Right renal cortex interstitium (tissue), 3 donors: Measurements from ENCODE around the gene FGFR4. TPM values are rescaled to one million over a fixed set of nuclear protein-coding genes. Genes with fewer than 3 reads are reported as not detected.
A peak's percentile ranks its signal among the peaks of the same experiment; 100 is the strongest.

Experiments
- DNase-seq, 3 donors: peaks; one replicate each; pipeline ENCODE4 v3.0.0-alpha.2; 2013; ENCODE audit warnings: low read depth in 3 of 3, low spot score in 2 of 3
- polyA plus RNA-seq, 3 donors: library from polyadenylated mRNA; unstranded; fragments of 120-200 nt; gene quantifications; one replicate each; pipeline ENCODE4 v1.2.1, GENCODE V29; 2013; ENCODE audit not compliant: insufficient read length in 3 of 3

Gene FGFR4
- polyA plus RNA-seq, 3 donors, result 48.7 to 56.4 (median 50.1) TPM

DNA sequence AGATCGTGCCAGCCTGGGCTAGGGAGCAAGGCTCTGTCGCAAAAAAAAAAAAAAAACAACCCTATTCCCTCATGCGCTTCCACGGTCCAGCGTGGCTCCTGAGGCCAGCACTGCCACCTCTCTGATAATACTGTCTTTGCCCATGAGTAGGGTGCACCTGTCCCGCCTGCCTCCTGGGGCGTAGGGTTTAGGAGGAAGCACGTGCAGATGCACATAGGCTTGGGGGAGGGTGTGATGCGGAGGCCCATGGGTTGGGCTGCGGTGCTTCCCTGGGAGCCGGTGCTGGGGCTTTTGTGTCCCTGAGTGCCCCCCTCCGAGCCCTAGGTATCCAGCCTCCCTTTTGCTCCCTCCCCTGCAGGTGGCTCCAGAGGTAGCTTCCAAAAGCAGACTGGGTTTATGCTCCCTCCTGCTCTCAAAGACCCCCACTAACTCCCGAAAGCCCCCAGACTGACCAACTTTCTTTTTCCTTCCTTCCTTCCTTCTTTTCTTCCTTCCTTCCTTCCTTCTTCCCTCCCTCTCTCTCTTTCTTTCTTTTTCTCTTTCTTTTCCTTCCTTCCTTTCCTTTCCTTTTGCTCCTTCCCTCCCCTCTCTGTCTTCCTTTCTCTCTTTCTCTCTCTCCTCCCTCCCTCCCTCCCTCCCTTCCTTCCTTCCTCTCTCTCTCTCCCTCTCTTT, 12.8 kb downstream of the FGFR4 start:
- DNase-seq, result no peak

DNA sequence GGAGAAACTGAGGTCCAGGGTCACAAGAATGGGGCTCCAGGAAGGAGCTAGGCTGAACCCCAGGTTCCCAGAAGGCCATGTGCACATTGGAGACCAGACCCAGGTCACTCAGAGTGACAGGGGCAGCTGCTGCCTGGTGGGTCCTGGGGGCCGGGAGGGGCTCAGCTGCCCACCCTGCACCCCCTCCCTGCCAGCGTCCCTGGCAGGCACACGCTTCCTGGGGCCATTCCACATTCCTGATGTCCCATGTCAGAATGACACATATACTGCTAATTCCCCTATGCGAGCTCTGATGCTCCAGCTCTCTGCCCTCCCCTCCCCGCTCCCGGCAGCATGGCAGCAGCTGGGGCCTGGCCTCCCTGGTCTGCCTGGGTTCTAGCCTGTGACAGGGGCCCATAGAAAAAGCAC, 14.0 kb downstream of the FGFR4 start:
- no peak for DNase-seq

DNA sequence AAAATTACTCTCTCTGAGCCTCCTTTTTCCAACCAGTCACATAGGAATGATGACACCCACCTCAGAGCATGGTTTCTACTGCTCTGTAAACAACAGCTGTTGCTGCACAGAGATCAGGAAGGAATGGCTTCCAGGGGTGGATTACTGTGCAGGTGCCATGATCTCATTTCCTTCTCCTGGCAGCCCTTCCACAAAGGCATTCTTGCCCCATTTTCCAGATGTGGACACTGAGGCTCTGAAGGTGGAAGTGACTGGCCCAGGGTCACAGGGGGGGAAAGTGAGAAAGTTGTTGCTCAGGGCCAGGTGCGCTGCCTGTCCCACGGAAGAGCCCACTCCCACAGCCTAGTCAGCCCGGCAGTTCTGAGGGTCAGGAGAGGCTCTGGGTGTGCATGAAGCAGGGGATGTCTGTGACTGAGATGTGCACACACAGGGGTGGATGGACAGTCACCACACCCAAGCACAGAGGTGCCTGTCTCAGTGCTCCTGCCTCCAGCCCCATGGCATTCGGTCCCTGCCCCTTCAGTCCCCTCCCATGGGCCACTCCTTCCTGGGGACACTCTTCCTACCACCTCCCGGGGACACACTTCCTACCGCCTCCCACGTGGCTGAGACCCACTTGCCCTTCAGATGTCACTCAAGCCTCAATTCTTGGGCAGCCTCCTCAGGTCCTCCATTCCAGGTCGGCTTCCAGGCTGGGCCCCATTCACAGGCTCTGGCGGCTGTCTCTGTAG, 17.0 kb downstream of the FGFR4 start:
- no peak for DNase-seq

DNA sequence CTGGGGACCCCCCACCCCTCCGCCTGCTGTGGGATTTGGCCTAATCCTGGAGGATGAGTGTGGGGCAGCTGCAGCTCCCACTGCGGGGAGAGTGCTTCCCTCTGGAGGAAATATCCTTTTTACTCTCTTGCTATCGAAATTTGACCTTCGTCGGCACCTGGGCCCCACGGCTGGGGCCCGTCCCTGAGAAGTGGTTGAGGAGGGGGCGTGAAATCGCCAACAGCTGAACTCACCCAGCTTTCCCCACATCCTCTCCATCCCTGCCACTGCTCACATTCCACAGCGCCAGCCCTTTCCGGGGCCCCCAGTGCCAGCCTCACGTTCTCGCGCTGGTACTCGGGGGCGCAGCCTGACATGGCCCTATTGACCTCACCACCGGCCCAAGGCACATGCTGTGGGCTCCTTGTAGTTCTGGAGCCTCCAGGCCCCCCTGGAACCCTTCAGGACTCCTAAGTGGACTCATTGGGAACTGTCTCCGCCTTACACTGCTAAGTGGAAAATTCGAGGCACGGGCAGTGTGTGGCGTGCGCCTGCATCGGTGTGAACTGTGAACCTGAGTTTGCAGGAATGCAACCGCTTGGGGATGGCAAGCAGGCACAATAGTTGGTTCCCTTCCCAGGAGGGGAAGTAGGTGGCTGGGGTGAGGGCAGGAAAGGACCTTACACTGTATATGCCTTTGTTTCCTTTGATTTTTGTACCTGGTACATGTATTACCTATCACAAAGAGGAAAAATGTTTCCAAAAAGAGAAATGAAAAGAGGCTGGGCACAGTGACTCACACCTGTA, 19.2 kb downstream of the FGFR4 start:
- DNase-seq, result no peak

DNA sequence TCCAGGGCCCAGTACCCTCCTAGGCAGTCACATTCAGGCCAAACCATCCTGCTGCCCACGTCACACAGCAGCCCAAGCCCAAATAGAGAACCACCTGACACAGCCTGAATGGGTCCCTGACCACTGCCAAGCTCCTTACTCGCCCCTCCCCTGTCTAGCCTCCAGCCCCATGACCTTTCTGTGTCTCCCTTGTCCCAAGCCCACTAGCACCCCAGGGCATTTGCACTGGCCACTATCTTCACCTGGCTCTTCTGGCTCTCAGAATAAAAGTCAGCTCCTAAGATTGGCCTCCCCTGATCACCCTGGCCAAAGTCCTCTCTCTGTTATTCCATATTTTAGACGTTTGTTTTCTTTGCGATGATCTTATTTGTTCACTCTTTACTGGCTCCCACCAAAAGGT, 20.4 kb downstream of the FGFR4 start:
- DNase-seq, result no peak

DNA sequence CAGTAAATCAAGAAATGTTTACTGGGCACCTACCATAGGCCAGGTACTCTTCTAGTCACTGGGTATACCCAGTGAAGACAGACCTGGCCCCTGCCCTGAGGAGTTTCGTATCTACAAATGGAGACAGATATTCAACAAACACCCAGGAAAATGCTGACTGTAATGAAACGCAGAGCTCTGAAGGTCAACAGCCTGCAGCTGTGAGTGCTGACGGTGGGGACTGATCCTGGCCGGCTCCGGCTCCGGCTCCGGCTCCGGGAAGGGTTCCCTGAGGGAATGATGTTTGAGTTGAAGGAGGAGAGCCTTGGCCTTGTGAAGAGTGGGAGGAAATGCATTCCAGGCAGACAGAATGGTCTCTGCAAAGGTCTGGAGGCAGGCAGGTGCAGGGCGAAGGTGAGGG, 23.1 kb downstream of the FGFR4 start:
- DNase-seq, result no peak

DNA sequence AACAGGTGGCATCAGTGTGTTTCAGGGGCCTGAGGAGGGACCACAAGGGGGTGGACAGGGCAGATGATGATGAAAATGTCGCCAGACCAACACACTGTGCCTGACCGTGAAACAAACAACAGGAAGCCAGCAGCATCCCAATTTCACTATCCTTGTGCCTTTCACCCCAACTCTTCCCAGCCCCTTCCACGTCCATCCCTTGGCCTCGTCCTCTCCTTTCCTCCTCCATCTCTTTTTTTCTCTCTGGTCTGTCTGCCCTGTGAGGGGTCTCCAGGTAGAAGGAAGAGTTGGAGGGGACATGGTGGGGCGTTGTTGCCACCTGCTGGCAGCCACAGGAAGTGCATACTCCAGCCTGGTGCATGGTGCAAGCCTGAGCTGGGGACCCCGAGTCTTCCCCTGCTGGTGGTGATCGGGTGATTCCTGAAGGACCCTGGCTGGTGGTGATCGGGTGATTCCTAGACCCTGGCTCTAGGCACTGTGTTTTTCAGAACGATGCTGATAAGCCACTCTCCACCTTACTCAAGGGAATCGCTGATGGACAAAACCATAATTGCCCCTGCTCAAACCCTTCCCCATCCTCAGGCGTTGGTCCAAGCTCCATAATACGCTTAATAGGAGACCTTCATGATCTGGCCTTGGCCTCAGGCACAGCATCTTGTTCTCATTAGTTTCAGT, 25.1 kb downstream of the FGFR4 start:
- DNase-seq, result no peak

DNA sequence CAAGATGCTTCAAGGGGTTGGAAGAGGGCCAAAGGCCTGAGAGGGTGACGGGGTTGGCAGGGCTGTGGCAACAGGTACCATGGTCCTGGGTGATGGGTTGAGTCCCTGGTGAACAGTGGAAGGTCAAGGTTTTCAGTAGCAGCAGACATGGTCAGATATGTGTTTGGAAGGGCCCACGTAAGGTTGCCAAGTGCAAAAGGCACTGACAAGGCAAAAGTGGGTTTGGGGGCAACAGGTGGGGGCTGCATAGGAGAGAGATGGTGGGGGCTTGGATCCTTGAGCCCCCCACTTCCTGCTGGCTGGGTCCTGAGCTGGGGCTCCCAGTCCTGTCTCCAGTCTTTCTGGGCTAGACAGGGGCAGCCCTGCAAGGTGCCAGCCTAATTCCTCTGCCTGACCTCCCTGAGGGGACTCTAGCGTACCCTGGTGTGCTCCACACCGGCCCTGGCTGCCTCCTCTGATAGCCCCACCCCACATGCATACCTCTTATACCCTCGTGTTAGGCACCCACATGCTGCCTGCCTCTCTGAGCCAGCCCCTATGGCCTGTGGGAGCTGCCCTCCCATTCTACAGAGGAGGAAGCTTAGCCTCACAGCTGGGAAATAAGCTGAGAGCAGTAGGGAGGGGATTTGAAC, 26.0 kb downstream of the FGFR4 start:
- DNase-seq, result no peak

DNA sequence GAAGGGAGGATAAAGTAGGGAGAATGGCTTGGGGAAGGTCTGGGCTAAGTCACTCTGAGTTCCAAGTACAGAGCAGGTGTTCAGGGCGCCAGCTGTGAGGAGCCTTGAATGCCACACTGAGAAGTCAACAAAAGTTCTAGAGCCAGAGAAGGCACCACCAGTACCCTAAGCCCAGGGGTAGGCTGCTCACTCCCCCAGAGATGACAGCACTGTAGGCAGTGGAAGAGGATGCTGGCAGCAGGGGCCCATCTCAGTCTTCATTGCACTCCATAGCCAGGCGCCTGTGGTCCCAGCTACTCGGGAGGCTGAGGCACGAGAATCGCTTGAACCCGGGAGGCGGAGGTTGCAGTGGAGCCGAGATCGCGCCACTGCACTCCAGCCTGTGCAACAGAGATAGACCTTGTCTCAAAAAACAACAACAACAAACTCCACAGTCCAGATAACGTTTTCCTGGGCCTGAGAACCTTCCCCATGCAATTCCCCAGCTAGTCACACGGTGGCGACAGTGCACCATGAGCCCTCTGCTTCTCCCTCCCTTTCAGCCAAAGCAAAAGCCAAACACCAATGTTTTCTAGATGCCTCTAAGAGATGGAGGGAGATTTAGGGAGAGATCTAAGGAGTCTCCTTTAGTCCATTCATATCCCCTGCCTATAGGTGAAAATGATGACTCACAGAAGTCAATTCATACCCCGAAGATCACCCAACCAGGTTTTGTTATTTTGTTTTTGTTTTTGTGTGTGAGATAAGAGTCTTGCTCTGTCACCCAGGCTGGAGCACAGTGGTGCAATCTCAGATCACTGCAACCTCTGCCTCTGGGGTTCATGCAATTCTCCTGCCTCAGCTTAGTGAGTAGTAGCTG, 27.1 kb downstream of the FGFR4 start:
- no peak for DNase-seq

DNA sequence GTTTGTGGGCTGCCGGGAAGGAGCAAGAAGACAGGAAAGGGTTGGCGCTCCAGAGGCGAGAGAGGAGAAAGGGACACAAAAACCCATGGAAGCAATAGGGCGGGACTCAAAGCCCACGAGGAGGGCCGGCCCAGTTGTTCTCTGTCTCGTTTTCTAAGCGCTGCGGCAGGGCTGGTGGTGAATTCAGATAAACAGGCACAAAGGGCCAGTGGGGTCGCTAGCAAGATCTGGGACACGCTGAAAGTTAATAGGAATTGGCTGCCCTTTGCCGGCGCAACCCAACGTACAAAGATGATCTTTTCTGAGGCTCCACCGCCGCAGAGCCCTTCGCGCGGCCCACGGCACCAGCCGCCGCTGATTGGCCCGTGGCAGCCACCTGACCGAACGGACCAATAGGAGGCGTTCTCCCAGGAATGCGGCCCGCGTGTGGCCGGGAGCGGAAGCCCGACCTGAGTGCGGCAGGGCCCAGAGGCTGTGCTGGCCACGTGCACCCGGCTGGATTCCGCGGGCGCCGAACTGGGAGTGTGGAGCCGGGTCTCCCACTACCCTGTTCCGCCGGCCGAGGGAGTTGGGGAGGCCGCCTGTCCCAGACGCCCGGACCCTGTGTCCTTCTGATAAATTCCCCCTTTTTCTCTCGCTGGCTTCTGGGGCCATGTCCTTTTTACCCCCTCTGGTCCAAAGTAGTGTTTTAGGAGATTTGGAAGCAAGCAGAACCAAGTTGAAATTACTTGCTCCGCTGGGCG, 30.1 kb downstream of the FGFR4 start:
- DNase-seq, result peak in 1 of 3 donors; percentile 82

DNA sequence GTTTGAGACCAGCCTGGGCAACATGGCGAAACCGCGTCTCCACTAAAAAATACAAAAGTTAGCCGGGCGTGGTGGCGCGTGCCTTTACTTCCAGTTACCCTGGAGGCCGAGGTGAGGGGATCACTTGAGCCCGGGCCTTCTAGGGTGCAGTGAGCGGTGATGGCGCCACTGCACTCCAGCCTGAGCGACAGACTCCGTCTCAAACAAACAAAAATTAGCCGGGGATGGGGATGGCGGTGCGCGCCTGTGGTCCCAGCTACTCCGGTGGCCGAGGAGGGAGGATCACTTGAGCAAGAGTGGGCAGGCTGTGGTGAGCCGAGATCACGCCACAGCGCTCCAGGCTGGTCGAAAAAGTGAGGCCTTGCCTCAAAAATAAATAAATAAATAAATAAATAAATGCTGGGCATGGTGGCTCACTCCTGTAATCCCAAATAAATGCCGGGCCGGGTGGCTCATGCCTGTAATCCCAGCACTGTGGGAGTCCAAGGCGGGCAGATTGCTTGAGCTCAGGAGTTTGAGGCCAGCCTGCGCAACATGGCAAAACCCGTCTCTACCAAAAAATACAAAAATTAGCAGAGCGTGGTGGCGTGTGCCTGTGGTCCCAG, 30.8 kb downstream of the FGFR4 start:
- DNase-seq, result no peak

DNA sequence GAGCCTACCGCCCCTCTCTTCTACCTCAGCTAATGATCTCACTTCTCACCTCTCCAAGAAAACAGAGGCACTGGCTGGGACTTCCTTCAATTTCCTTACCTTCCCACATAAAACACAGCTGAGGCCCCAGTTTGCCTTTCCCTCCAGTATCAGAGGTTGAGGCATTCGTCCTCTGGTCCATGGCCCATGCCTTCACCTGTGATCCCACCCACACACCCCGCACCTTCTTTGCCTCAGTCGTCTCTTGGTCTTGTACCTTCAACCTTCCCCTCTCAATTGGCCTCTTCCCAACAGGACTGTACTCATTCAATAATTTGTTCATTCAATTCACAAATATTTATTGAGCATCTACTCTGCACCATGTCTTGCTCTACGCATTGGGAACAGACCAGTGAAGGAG, 35.9 kb downstream of the FGFR4 start:
- no peak for DNase-seq

DNA sequence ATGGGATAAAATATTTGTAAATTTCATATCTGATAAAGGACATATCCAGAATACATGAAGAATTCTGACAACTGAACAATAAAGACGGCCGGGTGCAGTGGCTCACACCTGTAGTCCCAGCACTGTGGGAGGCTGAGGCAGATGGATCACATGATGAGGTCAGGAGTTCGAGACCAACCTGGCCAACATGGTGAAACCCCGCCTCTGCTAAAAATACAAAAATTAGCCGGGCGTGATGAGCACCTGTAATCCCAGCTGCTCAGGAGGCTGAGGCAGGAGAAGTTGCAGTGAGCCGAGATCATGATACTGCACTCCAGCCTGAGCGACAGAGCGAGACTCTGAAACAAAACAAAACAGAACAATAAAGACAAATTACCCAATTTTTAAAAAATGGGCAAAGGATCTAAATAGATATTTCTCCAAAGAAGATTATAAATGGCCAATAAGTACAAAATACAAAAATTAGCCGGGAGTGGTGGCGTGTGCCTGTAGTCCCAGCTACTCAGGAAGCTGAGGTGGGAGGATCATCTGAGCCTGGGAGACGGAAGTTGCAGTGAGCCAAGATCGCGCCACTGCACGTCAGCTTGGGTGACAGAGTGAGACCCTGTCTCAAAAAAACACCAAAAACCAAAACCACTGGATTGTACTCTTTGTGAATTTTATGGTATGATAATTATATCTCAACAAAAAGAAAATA, 37.2 kb downstream of the FGFR4 start:
- no peak for DNase-seq

DNA sequence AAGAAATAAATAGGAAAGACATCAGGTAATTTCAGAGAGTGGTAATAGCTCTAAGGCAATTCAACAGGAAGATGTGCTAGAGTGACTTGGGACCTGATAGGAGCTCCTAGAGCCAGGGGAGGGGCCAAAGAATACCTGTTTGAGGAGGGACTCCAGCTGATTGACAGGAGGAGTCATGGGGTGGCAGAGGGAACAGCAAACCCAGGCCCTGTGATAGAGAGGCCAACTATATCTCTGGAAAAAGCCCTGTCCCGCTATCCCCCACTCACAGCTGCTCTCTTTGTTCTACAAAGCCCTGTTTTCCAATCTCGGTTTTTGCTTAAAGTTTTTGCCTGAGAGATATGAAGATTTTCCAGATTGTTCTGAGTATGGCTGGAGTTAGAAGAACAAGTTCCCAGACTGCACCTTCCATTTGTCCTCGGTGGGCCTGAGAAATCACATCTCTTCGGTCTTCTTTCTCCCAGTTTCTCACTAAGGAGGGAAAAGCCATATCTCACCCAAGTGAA, 37.8 kb downstream of the FGFR4 start:
- no peak for DNase-seq

DNA sequence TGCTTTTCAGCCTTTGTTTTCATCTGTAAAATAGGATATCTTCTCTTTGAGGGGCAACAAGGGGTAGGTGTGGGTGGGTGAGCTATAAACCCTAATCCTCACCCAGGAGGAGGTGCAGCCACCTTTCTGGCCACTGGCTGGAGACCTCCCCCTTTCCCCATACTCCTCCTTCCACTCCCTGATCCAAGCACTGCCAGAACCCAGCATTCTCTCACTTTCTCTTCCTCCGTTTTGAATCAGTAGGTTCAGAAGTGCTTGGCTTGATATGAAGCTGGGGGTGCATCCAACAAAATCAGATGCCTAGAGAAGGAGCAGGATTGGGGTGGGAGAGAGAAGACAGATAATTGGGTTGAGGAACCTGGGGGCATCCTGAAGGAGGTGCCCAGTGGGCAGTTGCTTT, 40.1 kb downstream of the FGFR4 start:
- DNase-seq, result no peak

DNA sequence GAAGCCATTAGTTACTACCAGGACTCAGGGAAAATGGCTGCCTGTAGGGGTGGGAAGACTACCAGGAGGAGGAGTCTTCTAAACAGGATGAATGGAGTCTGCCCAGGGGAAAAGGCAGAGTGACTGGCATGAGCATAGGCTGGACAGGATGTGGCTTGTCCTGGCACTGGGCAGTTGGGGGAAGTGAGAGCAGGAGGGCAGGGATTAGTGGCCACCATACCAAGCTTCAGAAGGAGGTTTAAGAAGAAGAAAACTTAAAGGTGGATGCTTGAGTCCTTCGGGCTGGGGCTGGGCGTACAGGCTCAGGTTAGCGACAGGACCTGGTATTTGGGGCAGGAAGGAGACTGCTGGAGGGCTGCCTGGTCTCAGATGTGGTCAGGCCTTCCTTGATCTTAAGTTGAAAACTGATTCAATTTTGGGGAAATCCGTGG, 41.9 kb downstream of the FGFR4 start:
- DNase-seq, result no peak

DNA sequence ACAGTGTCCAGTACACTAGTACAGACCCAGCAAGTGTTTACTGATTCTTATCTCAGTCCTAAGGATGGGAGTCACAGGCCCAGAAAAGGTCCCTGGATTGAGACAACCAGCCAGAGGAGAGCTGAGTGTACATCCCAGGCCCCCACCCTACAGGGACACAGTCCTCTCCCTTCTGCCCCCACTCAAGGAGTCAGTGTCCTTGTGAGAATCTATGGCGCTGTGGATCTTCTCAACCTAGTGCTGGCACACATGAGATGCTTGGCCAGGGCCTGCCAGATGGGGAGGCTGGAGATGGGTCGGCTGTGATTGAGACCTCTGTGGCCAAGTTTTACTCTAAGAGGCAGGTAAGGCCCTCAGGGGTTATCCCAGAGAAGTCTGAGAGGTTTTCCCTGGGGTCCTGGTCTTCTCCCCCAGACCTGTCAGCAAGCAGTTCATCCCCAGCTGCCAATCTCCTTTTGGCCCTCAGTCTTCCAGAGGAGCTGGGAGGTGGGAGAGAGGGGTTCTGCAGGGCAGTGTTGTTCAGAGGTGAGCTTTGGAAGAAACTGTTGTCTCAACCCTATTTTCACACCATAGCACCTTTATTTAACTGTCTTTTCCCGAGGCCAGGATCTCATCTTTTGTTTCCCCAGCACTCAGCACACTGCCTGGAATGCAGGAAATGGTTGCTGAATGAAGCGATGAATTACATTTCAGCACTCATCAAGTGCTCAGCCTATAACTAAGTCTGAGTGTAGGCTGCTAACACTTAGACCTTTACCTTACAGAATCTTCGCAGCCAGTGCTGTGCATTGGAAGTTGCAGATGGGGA, 43.7 kb downstream of the FGFR4 start:
- DNase-seq, result no peak
